Measurements from ENCODE around the gene CPT1A.

GRCh38 chr11:68749229-68750123 lies 92.2 kb downstream of the CPT1A start:
- TF ChIP-seq POLR2A (IDR thresholded peaks at IDR 0.05; ENCODE audit: extremely low read depth, insufficient read length) (no peak), MAX (IDR thresholded peaks at IDR 0.05; ENCODE audit: low read depth, low read length) (no peak), CTCF (IDR thresholded peaks at IDR 0.05; ENCODE audit: low read depth, low read length) (no peak)
